Measurements from ENCODE around the gene ANAPC2.

- TF ChIP-seq CTCF (IDR thresholded peaks at IDR 0.05) (no peak), ZFX (IDR thresholded peaks at IDR 0.05; ENCODE audit: borderline replicate concordance) (no peak)
These were observed 41.1 kb downstream of the ANAPC2 start for GRCh38 chr9:137147091-137147792.

Measured in 22Rv1 (cell line).